BLaER1 treated with 17β-estradiol and CSF1 and Interleukin-3, amounts not matched to agents 10 nM and 100 nM (cell line): Measurements from ENCODE around the gene BATF2.
"Not testable (repeated sequence)": the region's sequence is repeated elsewhere in the genome, so short reads cannot be mapped to it uniquely, and the experiment has no call there.

Source experiments
- H3K27ac ChIP-seq, 11 experiments: shearing (Covaris generic); formaldehyde crosslinking; 2 replicates each; pipeline ENCODE4 v1.8.1; 2022
- H3K27me3 ChIP-seq, 11 experiments: shearing (Covaris generic); formaldehyde crosslinking; 2 replicates each; pipeline ENCODE4 v1.8.1; 2022
- H3K36me3 ChIP-seq, 11 experiments: shearing (Covaris generic); formaldehyde crosslinking; 2 replicates each; pipeline ENCODE4 v1.8.1; 2022
- H3K4me1 ChIP-seq, 10 experiments: shearing (Covaris generic); formaldehyde crosslinking; 2 replicates each; pipeline ENCODE4 v1.8.1; 2022
- H3K4me2 ChIP-seq, 11 experiments: shearing (Covaris generic); formaldehyde crosslinking; 2 replicates each; pipeline ENCODE4 v1.8.1; 2022
- H3K4me3 ChIP-seq, 10 experiments: shearing (Covaris generic); formaldehyde crosslinking; 2 replicates each; pipeline ENCODE4 v1.8.1; 2022
- H3K9ac ChIP-seq, 11 experiments: shearing (Covaris generic); formaldehyde crosslinking; 2 replicates each; pipeline ENCODE4 v1.8.1; 2022
- H3K9me3 ChIP-seq, 11 experiments: shearing (Covaris generic); formaldehyde crosslinking; replicated peaks in 1 of 11; 2 replicates each; pipeline ENCODE4 v1.8.1; 2022
- H4K20me1 ChIP-seq, 11 experiments: shearing (Covaris generic); formaldehyde crosslinking; 2 replicates each; pipeline ENCODE4 v1.8.1; 2022
- Cebpa-rat ChIP-seq, 11 experiments: shearing (Covaris generic); IDR thresholded peaks; 2 replicates each; pipeline ENCODE4 v1.8.1; 2022

Gene BATF2

DNA sequence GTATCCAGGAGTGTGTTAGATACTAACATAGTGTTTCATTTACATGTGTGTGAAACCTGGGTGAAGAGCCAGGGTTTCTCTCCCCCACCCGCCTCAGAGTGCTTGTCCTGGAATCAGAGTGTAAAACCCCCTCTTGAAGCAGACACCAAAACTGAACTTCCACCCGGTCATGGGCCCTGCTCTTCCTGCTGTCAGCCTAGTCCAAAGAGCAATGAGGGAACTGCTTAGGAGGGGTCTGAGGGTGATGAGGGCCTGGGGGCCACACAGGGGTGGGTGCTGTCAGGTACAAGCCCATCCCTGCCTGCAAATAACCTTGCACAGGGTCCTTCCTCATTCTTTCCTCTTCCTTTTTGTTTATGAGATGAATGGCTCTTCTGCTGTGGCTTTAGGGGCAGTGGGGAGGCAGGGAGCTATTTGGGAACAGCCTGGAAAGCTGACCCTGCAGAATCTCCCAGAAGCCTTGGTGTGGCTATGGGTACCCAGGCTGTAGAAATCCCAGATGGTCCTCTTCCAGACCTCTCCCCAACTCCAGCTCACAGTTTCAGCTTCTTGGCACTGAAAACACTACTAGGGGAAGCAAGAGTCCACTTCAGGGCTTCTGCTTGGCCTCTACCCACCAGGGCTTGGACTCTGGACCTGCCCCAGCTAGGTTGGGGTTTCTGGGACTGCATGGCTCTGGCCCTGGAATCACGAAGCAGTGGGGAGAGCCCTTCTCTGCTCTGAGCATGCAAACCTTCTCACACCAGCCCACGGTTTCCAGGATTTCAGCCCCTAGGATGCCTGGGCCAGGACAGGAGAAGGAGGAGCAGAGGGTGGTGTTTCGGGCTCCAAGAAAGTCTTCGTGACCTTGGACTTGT lies 8.5 kb downstream of the BATF2 start:
- H3K36me3 ChIP-seq, result peaks cover 0 to 11% (median 0%) of the 10 kb centered on the region in 11 experiments; a peak in 1 of 22 replicates
- H3K27me3 ChIP-seq, result no peaks in the 10 kb centered on the region
- H3K27ac ChIP-seq, result no peak overlapping the region
- no peak overlapping the region for H3K9ac ChIP-seq
- peak overlapping the region in 7 of 11 experiments; percentile 83 to 97 (median 94); a peak in 9 of 22 replicates for H3K4me2 ChIP-seq
- TF ChIP-seq Cebpa-rat (IDR thresholded peaks at IDR 0.05), result no peak
- no peak overlapping the region for H3K4me3 ChIP-seq
- H4K20me1 ChIP-seq, result no peaks in the 10 kb centered on the region
- H3K4me1 ChIP-seq, result peaks cover 20 to 63% (median 41%) of the 10 kb centered on the region in 10 experiments
- no peaks in the 10 kb centered on the region for H3K9me3 ChIP-seq

- not testable (repeated sequence) for H4K20me1 ChIP-seq, H3K9me3 ChIP-seq, H3K9ac ChIP-seq, H3K4me2 ChIP-seq, H3K27ac ChIP-seq, H3K27me3 ChIP-seq, H3K4me3 ChIP-seq, H3K36me3 ChIP-seq
- H3K4me1 ChIP-seq, result peaks cover 0 to 25% (median 11%) of the 10 kb centered on the region in 10 experiments; a peak in 14 of 20 replicates
Observed at GRCh38 chr11:64983339-64983738, 13.4 kb downstream of the BATF2 start.

DNA sequence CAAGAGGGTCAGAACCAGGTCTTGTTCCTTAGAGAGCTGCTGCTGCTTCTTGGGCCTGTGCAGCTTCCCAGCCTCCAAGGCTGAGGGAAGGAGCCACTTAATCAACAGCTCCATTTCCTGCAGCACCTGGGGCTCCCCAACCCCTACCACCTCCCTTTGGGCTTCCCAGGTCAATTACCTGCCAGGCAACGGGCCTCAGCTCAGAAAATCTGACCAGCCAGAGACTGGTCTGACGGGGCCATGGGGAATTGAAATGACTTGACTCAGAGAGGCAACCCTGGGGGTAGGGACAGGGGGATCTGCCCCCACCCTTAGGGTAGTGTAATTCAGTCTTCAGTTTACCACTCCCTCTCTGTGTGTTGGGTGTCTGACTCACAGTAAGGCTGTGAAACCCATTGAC lies 20.1 kb downstream of the BATF2 start:
- peaks cover 0 to 7% (median 3%) of the 10 kb centered on the region in 10 experiments; a peak in 9 of 20 replicates for H3K4me1 ChIP-seq
- H3K9ac ChIP-seq, result no peak overlapping the region
- no peaks in the 10 kb centered on the region; a peak in 1 of 22 replicates for H4K20me1 ChIP-seq
- H3K27ac ChIP-seq, result no peak overlapping the region
- TF ChIP-seq Cebpa-rat (IDR thresholded peaks at IDR 0.05), result no peak
- peaks cover 0 to 7% (median 3%) of the 10 kb centered on the region in 11 experiments; a peak in 10 of 22 replicates for H3K27me3 ChIP-seq
- H3K9me3 ChIP-seq, result no peaks in the 10 kb centered on the region; a peak in 1 of 22 replicates
- H3K36me3 ChIP-seq, result no peaks in the 10 kb centered on the region
- no peak overlapping the region for H3K4me3 ChIP-seq
- no peak overlapping the region for H3K4me2 ChIP-seq

GRCh38 chr11:64974124-64974523 lies 22.6 kb downstream of the BATF2 start:
- H3K27ac ChIP-seq, result no peak overlapping the region
- H3K4me2 ChIP-seq, result no peak overlapping the region
- H3K4me3 ChIP-seq, result no peak overlapping the region

GRCh38 chr11:64971421-64972233 lies 25.1 kb downstream of the BATF2 start, which contains the start of gene MAJIN:
Gene MAJIN, minus strand, starts transcription at chr11:64972108. Its CDS starts 12,703 bp downstream, at chr11:64959405.
- Histone ChIP-seq H3K27me3 (peaks cover 0 to 14% (median 6%) of the 10 kb centered on the region in 11 experiments; a peak in 12 of 22 replicates), H3K27ac (no peak within 1 kb of the TSS; a peak in 1 of 22 replicates), H3K4me2 (peak within 1 kb of the TSS; percentile 18 to 66 (median 55)), H3K9me3 (no peaks in the 10 kb centered on the region; a peak in 1 of 22 replicates), H3K4me1 (peaks cover 0 to 17% (median 11%) of the 10 kb centered on the region in 10 experiments; a peak in 10 of 20 replicates), H3K36me3 (no peaks in the 10 kb centered on the region), H3K9ac (peak within 1 kb of the TSS in 1 of 11 experiments; percentile 8; a peak in 1 of 22 replicates), H4K20me1 (no peaks in the 10 kb centered on the region), H3K4me3 (no peak within 1 kb of the TSS)
- no peak for TF ChIP-seq Cebpa-rat (IDR thresholded peaks at IDR 0.05)

More at GRCh38 chr11:64974124-64974523, 22.6 kb downstream of the BATF2 start:
- no peaks in the 10 kb centered on the region; a peak in 1 of 22 replicates for H3K9me3 ChIP-seq
- peaks cover 0 to 14% (median 6%) of the 10 kb centered on the region in 11 experiments; a peak in 12 of 22 replicates for H3K27me3 ChIP-seq
- TF ChIP-seq Cebpa-rat (IDR thresholded peaks at IDR 0.05), result no peak
- H3K36me3 ChIP-seq, result no peaks in the 10 kb centered on the region
- no peaks in the 10 kb centered on the region; a peak in 1 of 22 replicates for H4K20me1 ChIP-seq
- H3K4me1 ChIP-seq, result peaks cover 0 to 17% (median 11%) of the 10 kb centered on the region in 10 experiments; a peak in 10 of 20 replicates
- no peak overlapping the region for H3K9ac ChIP-seq

GRCh38 chr11:64970731-64971151 lies 26.0 kb downstream of the BATF2 start:
- Histone ChIP-seq H3K4me1 (peaks cover 0 to 17% (median 11%) of the 10 kb centered on the region in 10 experiments; a peak in 10 of 20 replicates), H3K4me3 (no peak overlapping the region), H3K27me3 (peaks cover 0 to 14% (median 6%) of the 10 kb centered on the region in 11 experiments; a peak in 12 of 22 replicates), H3K9me3 (no peaks in the 10 kb centered on the region; a peak in 1 of 22 replicates), H3K36me3 (no peaks in the 10 kb centered on the region), H3K4me2 (peak overlapping the region in 6 of 11 experiments; percentile 18 to 63 (median 51); a peak in 9 of 22 replicates), H4K20me1 (no peaks in the 10 kb centered on the region), H3K27ac (no peak overlapping the region), H3K9ac (no peak overlapping the region)
- no peak for TF ChIP-seq Cebpa-rat (IDR thresholded peaks at IDR 0.05)

DNA sequence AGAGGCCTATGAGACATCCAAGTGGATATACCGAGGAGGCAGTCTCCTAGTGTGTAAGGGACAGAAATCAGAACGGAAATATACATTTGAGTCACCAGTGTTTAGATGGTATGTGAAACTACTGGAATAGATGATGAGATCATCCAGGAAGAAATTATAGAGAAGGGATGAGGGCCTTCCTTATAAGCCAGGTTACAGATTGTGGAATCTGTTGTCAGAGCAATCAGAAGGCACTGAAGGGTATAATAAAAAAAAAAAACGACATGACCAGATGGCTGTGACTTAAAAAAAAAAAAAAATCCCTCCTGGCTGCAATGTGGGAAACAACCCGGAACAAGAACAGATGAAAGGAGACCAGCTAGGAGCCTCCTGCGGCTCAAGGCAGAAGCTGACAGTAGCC lies 27.6 kb downstream of the BATF2 start:
- H3K27ac ChIP-seq, result no peak overlapping the region
- H3K4me2 ChIP-seq, result no peak overlapping the region
- peaks cover 0 to 14% (median 6%) of the 10 kb centered on the region in 11 experiments; a peak in 12 of 22 replicates for H3K27me3 ChIP-seq
- H3K4me1 ChIP-seq, result peaks cover 6 to 22% (median 12%) of the 10 kb centered on the region in 10 experiments; a peak in 15 of 20 replicates
- no peaks in the 10 kb centered on the region for H3K36me3 ChIP-seq
- H4K20me1 ChIP-seq, result no peaks in the 10 kb centered on the region
- H3K9me3 ChIP-seq, result no peaks in the 10 kb centered on the region; a peak in 1 of 22 replicates
- no peak for TF ChIP-seq Cebpa-rat (IDR thresholded peaks at IDR 0.05)
- H3K9ac ChIP-seq, result no peak overlapping the region
- no peak overlapping the region for H3K4me3 ChIP-seq

DNA sequence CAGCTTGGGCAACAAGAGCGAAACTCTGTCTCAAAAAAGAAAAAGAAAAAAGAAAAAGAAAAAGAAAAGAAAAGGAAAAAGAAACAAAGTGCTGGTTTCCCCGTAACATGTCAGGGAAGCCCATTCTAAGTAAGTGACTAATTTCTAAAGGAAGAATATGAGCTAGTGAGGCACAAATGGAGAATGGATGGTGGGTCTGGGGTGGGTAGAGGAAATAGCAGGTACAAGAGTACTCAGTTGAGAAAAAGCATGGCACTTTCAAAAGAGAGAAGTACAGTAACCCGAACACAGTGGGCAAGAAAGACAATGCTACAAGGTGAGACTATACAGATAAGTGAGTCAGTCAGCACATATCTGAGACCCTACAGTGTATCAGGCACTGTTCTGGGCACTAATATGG lies 29.4 kb downstream of the BATF2 start:
- Histone ChIP-seq H4K20me1 (no peaks in the 10 kb centered on the region), H3K9me3 (no peaks in the 10 kb centered on the region; a peak in 1 of 22 replicates), H3K36me3 (no peaks in the 10 kb centered on the region), H3K9ac (no peak overlapping the region), H3K4me3 (no peak overlapping the region), H3K4me2 (no peak overlapping the region), H3K27ac (no peak overlapping the region), H3K4me1 (peaks cover 7 to 22% (median 13%) of the 10 kb centered on the region in 10 experiments; a peak in 15 of 20 replicates), H3K27me3 (peaks cover 0 to 14% (median 6%) of the 10 kb centered on the region in 11 experiments; a peak in 12 of 22 replicates)
- no peak for TF ChIP-seq Cebpa-rat (IDR thresholded peaks at IDR 0.05)
